ENCODE data around the gene SLC22A12. TPM values are rescaled to one million over a fixed set of nuclear protein-coding genes. Genes with fewer than 3 reads are reported as not detected.

The SLC22A12 gene
- total and polyA plus RNA-seq, 2 donors (not counting 3 experiments of a cell fraction or from before 2014, with no cell fraction given), result not detected

- Histone ChIP-seq H3K9ac (replicated peaks; ENCODE audit: extremely low read depth, insufficient read depth, low read length) (no peak overlapping the region), H3K9me1 (replicated peaks; ENCODE audit: control insufficient read depth, extremely low read depth, insufficient read depth, low read length) (no peaks in the 10 kb centered on the region), H3K4me1 (ENCODE audit: control insufficient read depth, extremely low read depth, insufficient read depth, low read length) (no peaks in the 10 kb centered on the region), H3K4me2 (ENCODE audit: insufficient read depth, low read length) (no peak overlapping the region), H3K36me3 (ENCODE audit: control insufficient read depth in 2 of 2, extremely low read depth in 1 of 2, insufficient read depth in 2 of 2, low read length in 2 of 2) (no peaks in the 10 kb centered on the region), H3K9me3 (replicated peaks; ENCODE audit: control insufficient read depth, insufficient read depth, low read length) (no peaks in the 10 kb centered on the region), H3K4me3 (replicated peaks in 1 of 3; ENCODE audit: insufficient read depth in 1 of 3, low read depth in 1 of 3, low read length in 3 of 3) (no peak overlapping the region), H3K79me2 (ENCODE audit: control insufficient read depth, insufficient read depth, low read length) (no peaks in the 10 kb centered on the region), H3K27ac (ENCODE audit: insufficient read depth, low read depth, low read length) (no peak overlapping the region), H3K27me3 (ENCODE audit: control insufficient read depth in 2 of 2, insufficient read depth in 2 of 2, low read length in 2 of 2) (no peaks in the 10 kb centered on the region), H2AFZ (ENCODE audit: low read depth, low read length) (no peak overlapping the region), H4K20me1 (replicated peaks; ENCODE audit: control insufficient read depth, extremely low read depth, insufficient read depth, low read length) (no peaks in the 10 kb centered on the region)
- DNase-seq (ENCODE audit: low read depth, low spot score) (no peak), FAIRE-seq (no peak)
- no TSS peak for BruUV-seq (replicated peaks)
- dilution Hi-C loops (cut with MboI; ENCODE audit: extremely low pct_ligation_motif_present, low sequenced_read_pairs) (no loop called here), intact Hi-C loops (cut with micrococcal nuclease) (no loop called here)
- POLR2A ChIA-PET, result no interaction called here
- TF ChIP-seq EZH2 (IDR thresholded peaks at IDR 0.05; ENCODE audit: borderline replicate concordance, low read depth, low read length, severe bottlenecking), result no peak
- TF ChIP-seq MYC (IDR thresholded peaks at IDR 0.05; ENCODE audit: low read depth, low read length), result no peak
- TF ChIP-seq FOS (IDR thresholded peaks at IDR 0.05; ENCODE audit: borderline replicate concordance, insufficient read depth, low read length), result no peak
- TF ChIP-seq GATA2 (IDR thresholded peaks at IDR 0.05; ENCODE audit: insufficient read depth, insufficient read length, low read depth, low read length), result no peak
- no peak for TF ChIP-seq POLR2A (IDR thresholded peaks at IDR 0.05; ENCODE audit: low read depth, low read length)
- CTCF ChIA-PET, result no interaction called here
These were observed 1.6 kb downstream of the SLC22A12 start for GRCh38 chr11:64592656-64593055.

- no peaks in the 10 kb centered on the region for H4K20me1 ChIP-seq (replicated peaks; ENCODE audit: control insufficient read depth, extremely low read depth, insufficient read depth, low read length)
- H2AFZ ChIP-seq (ENCODE audit: low read depth, low read length), result no peak overlapping the region
- POLR2A ChIA-PET, result no interaction called here
- no peaks in the 10 kb centered on the region for H3K9me3 ChIP-seq (replicated peaks; ENCODE audit: control insufficient read depth, insufficient read depth, low read length)
- DNase-seq (ENCODE audit: low read depth, low spot score), result no peak
- dilution Hi-C loops (cut with MboI; ENCODE audit: extremely low pct_ligation_motif_present, low sequenced_read_pairs) (no loop called here), intact Hi-C loops (cut with micrococcal nuclease) (no loop called here)
- H3K36me3 ChIP-seq (ENCODE audit: control insufficient read depth in 2 of 2, extremely low read depth in 1 of 2, insufficient read depth in 2 of 2, low read length in 2 of 2), result no peaks in the 10 kb centered on the region
- H3K4me3 ChIP-seq (replicated peaks in 1 of 3; ENCODE audit: insufficient read depth in 1 of 3, low read depth in 1 of 3, low read length in 3 of 3), result no peak overlapping the region
- no peak overlapping the region for H3K4me2 ChIP-seq (ENCODE audit: insufficient read depth, low read length)
- H3K4me1 ChIP-seq (ENCODE audit: control insufficient read depth, extremely low read depth, insufficient read depth, low read length), result no peaks in the 10 kb centered on the region
- H3K79me2 ChIP-seq (ENCODE audit: control insufficient read depth, insufficient read depth, low read length), result no peaks in the 10 kb centered on the region
- H3K27me3 ChIP-seq (ENCODE audit: control insufficient read depth in 2 of 2, insufficient read depth in 2 of 2, low read length in 2 of 2), result no peaks in the 10 kb centered on the region
- FAIRE-seq, result no peak
- BruUV-seq (replicated peaks), result no TSS peak
- no peak overlapping the region for H3K9ac ChIP-seq (replicated peaks; ENCODE audit: extremely low read depth, insufficient read depth, low read length)
- no peaks in the 10 kb centered on the region for H3K9me1 ChIP-seq (replicated peaks; ENCODE audit: control insufficient read depth, extremely low read depth, insufficient read depth, low read length)
- CTCF ChIA-PET, result no interaction called here
- no peak for TF ChIP-seq MAX (IDR thresholded peaks at IDR 0.05; ENCODE audit: insufficient read depth, insufficient read length)
- TF ChIP-seq FOS (IDR thresholded peaks at IDR 0.05; ENCODE audit: borderline replicate concordance, insufficient read depth, low read length), result no peak
- no peak for TF ChIP-seq POLR2AphosphoS5 (IDR thresholded peaks at IDR 0.05; ENCODE audit: insufficient read depth, low read depth, low read length)
- TF ChIP-seq JUN (IDR thresholded peaks at IDR 0.05; ENCODE audit: borderline replicate concordance, insufficient read depth, insufficient read length, low read depth), result no peak
- TF ChIP-seq CTCF (IDR thresholded peaks at IDR 0.05; ENCODE audit: extremely low read depth in 1 of 2, insufficient read depth in 1 of 2, low read depth in 1 of 2, low read length in 2 of 2), result no peak
- TF ChIP-seq POLR2A (IDR thresholded peaks at IDR 0.05; ENCODE audit: low read depth, low read length), result no peak
- TF ChIP-seq GATA2 (IDR thresholded peaks at IDR 0.05; ENCODE audit: insufficient read depth, insufficient read length, low read depth, low read length), result no peak
- no peak for TF ChIP-seq MYC (IDR thresholded peaks at IDR 0.05; ENCODE audit: low read depth, low read length)
- H3K27ac ChIP-seq (ENCODE audit: insufficient read depth, low read depth, low read length), result no peak overlapping the region
These were observed 2.4 kb downstream of the SLC22A12 start for GRCh38 chr11:64593156-64594105.
